ENCODE results near the gene ICAM3. TPM values are rescaled to one million over a fixed set of nuclear protein-coding genes. Genes with fewer than 3 reads are reported as not detected.

Gene ICAM3
- total and polyA plus RNA-seq, 2 of the 4 experiments (the other 2 are of a cell fraction): 6.6 to 11.7 TPM

DNA sequence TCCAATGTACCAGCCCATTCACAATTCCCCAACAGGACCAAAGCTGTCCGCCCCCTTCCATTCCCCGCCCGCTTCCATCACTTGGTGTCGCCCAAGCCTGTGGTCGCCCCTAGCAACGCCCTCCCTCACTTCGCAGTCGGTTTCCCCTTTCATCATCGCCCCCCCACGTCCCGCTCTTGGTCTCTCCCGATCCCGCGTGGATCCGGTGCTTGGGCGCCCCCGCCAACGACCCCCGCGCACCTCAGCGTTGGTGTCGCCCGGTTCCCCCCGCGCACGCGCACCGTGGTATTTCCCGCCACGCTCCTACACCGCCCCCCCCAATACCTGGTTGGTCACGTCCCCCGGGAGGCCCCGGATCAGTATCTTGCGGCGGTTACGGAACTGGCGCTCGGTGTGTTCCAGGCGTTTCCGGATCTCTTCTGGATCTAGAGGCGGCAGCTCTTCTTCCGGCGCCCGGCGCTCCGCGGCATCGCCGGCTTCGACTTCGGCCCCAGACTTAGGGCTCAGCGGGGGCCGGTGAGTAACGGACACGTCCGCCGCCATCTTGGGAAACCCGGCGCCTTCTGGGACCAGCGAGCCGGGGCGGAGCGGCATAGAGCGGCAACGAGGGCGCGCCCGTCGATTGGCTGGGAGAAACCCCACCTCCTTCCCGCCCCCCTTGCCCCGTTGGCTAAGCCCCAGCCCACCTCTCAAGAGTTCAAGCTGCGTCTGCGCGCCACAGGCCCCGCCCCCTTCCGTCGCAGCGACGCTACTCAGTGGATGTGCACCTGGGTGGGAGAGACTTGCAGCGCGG, 6.3 kb downstream of the ICAM3 start, which contains the start of gene RAVER1:
RAVER1 (minus strand) TSS at position 565 of the 793 bp plus-strand sequence; CDS start at position 543, 22 bp downstream.
- dilution Hi-C loops (cut with HindIII; ENCODE audit: low sequenced_read_pairs, unreplicated experiment): no loop called here
- peak within 1 kb of the TSS; percentile 90 for H2AK5ac ChIP-seq (ENCODE audit: low read depth, low read length)
- in situ Hi-C loops (cut with MboI; ENCODE audit: low sequenced_read_pairs): no loop called here
- H3K4me2 ChIP-seq (ENCODE audit: low read depth, low read length): peak within 1 kb of the TSS; percentile 93
- H2AK9ac ChIP-seq (replicated peaks; ENCODE audit: low read depth, low read length, poor library complexity): peak within 1 kb of the TSS; percentile 99
- no TSS peak for BruUV-seq (replicated peaks)
- H3K4ac ChIP-seq (ENCODE audit: low read depth, low read length): peak within 1 kb of the TSS; percentile 86
- peak within 1 kb of the TSS; percentile 93 for H3K56ac ChIP-seq (ENCODE audit: extremely low read depth, insufficient read depth, low read length)
- no peak within 1 kb of the TSS for H3K18ac ChIP-seq (ENCODE audit: low read depth, low read length)
- H3K14ac ChIP-seq (replicated peaks; ENCODE audit: low read depth, low read length): peak within 1 kb of the TSS; percentile 75
- ATAC-seq (ENCODE audit: low read depth) (peak; percentile 89), DNase-seq (peak; percentile 97)
- H2AFZ ChIP-seq (replicated peaks; ENCODE audit: low read length, poor library complexity): peak within 1 kb of the TSS; percentile 98
- H3K79me1 ChIP-seq (ENCODE audit: low read depth in 1 of 2, low read length in 2 of 2): peaks cover 11 to 44% of the 10 kb centered on the region in 2 experiments
- H2BK15ac ChIP-seq (ENCODE audit: low read depth, low read length): no peak within 1 kb of the TSS
- peak within 1 kb of the TSS; percentile 77 for H4K91ac ChIP-seq (ENCODE audit: insufficient read depth, low read depth, low read length)
- H2BK120ac ChIP-seq (ENCODE audit: low read depth, low read length): peak within 1 kb of the TSS; percentile 61; the same call in 1 of the 2 replicates
- H3K4me1 ChIP-seq (ENCODE audit: control insufficient read depth, insufficient read depth, low read length): peaks cover 5% of the 10 kb centered on the region; the same call in 1 of the 2 replicates
- WGBS, 2 experiments (ENCODE audit: extremely low coverage in 2 of 2, insufficient read length in 1 of 2): 0% methylated on average over 27 of the region's 82 CpGs; no CpG with 5 or more reads in 1 of the 2 experiments
- H3K27ac ChIP-seq (ENCODE audit: insufficient read depth, low read length): peak within 1 kb of the TSS; percentile 86
- H3K9me1 ChIP-seq (ENCODE audit: insufficient read depth, low read length): no peaks in the 10 kb centered on the region; the same call in 1 of the 2 replicates
- no peaks in the 10 kb centered on the region for H3K9me3 ChIP-seq (ENCODE audit: control insufficient read depth, insufficient read depth, low read length)
- H3K9ac ChIP-seq (ENCODE audit: low read depth, low read length): peak within 1 kb of the TSS; percentile 83
- ChIA-PET CTCF (no interaction called here), POLR2A (ENCODE audit: unreplicated experiment) (interaction anchor here (0.5 to 0.6 kb wide), 3 partner anchors 27 to 233 kb away, joined by 3 to 5 read pairs (median 4); no protein-coding TSS in a partner anchor)
- intact Hi-C loops (cut with micrococcal nuclease): loop anchor here (1.0 kb wide), 1 partner anchor 18 kb away; no protein-coding TSS in a partner anchor
- no peak within 1 kb of the TSS for H2BK20ac ChIP-seq (ENCODE audit: low read depth, low read length)
- peaks cover 26% of the 10 kb centered on the region for H4K20me1 ChIP-seq (ENCODE audit: insufficient read depth, low read length)
- H4K5ac ChIP-seq (ENCODE audit: low read depth, low read length): peak within 1 kb of the TSS; percentile 66
- H4K8ac ChIP-seq (ENCODE audit: low read depth in 2 of 2, low read length in 2 of 2): peak within 1 kb of the TSS; percentile 86 to 87
- TF ChIP-seq NFE2L2 (IDR thresholded peaks at IDR 0.05; ENCODE audit: low read depth, low read length): no peak
- TF ChIP-seq MAZ (IDR thresholded peaks at IDR 0.05; ENCODE audit: borderline replicate concordance, low read depth, low read length): peak; percentile 76; the same call in 1 of the 2 replicates
- peak; percentile 95 for TF ChIP-seq BHLHE40 (IDR thresholded peaks at IDR 0.05; ENCODE audit: low read depth, low read length)
- TF ChIP-seq CEBPB (IDR thresholded peaks at IDR 0.05; ENCODE audit: low read depth, low read length): 0 out of 2 replicates have a peak, but pooled peaks have one; percentile 36
- no peak for TF ChIP-seq MAFK (IDR thresholded peaks at IDR 0.05; ENCODE audit: low read depth, low read length)
- peak; percentile 99; the same call in 1 of the 2 replicates for TF ChIP-seq CHD1 (IDR thresholded peaks at IDR 0.05; ENCODE audit: low read depth, low read length)
- peak; percentile 96 for TF ChIP-seq POLR2A (IDR thresholded peaks at IDR 0.05; ENCODE audit: low read depth, low read length)
- TF ChIP-seq MXI1 (IDR thresholded peaks at IDR 0.05; ENCODE audit: borderline replicate concordance, low read depth, low read length): 0 out of 2 replicates have a peak, but pooled peaks have one; percentile 23
- TF ChIP-seq FOS (IDR thresholded peaks at IDR 0.05; ENCODE audit: low read depth, low read length): no peak
- no peaks in the 10 kb centered on the region for H3K27me3 ChIP-seq (ENCODE audit: control insufficient read depth, insufficient read depth, low read length)
- peaks cover 21% of the 10 kb centered on the region for H3K36me3 ChIP-seq (ENCODE audit: control insufficient read depth, insufficient read depth, low read length)
- peak within 1 kb of the TSS; percentile 93 for H2BK5ac ChIP-seq (ENCODE audit: low read depth, low read length, poor library complexity, severe bottlenecking)
- peak within 1 kb of the TSS; percentile 75 for H3K4me3 ChIP-seq (ENCODE audit: insufficient read depth, low read depth, low read length)
- H3K23ac ChIP-seq (ENCODE audit: low read depth, low read length): peak within 1 kb of the TSS; percentile 77
